ENCODE results near the gene ARF5.

DNA sequence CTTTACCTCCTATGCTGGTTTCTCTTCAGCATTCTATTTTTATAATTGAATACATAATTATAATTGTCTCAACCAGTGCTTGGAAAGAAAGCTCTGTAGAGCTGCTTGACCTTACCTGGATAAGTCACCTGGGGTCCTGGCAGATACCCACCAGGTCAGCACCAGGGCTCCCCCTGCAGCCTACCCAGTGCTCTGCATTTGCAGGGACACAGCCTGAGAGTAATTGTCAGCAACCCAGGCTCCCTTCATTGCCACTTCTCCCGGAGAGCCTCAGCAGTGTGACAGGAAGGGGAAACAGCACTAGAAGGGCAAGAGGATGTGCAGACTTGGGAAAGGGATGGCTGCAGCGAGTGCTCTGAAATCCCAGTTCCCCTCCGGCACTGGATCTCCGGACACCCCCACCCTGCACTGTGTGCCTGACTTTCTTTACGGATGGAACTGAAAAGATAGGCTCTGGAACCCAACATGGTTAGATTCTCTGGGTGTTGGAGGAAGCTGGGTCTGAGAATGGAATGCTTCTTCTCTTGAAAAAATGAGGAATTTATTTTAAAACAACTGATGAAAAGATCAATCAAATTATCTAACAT is 41.1 kb downstream of the ARF5 start:
- TF ChIP-seq, protein P1, sequence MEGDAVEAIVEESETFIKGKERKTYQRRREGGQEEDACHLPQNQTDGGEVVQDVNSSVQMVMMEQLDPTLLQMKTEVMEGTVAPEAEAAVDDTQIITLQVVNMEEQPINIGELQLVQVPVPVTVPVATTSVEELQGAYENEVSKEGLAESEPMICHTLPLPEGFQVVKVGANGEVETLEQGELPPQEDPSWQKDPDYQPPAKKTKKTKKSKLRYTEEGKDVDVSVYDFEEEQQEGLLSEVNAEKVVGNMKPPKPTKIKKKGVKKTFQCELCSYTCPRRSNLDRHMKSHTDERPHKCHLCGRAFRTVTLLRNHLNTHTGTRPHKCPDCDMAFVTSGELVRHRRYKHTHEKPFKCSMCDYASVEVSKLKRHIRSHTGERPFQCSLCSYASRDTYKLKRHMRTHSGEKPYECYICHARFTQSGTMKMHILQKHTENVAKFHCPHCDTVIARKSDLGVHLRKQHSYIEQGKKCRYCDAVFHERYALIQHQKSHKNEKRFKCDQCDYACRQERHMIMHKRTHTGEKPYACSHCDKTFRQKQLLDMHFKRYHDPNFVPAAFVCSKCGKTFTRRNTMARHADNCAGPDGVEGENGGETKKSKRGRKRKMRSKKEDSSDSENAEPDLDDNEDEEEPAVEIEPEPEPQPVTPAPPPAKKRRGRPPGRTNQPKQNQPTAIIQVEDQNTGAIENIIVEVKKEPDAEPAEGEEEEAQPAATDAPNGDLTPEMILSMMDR (IDR thresholded peaks at IDR 0.05) = peak in 1 of 4 experiments; percentile 32
- TF ChIP-seq EP300 (IDR thresholded peaks at IDR 0.05) (no peak), POLR2AphosphoS5 (IDR thresholded peaks at IDR 0.05) (no peak)
